Stimulated activated CD8-positive, alpha-beta memory T cell treated with anti-CD3 and anti-CD28 coated beads, Interleukin-2, amount 100 ng/mL, for 48 hours (primary cell): ENCODE data around the gene CNN1.

Source experiments
- DNase-seq, 2 donors: peaks; one replicate each; pipeline ENCODE4 v3.0.0-alpha.2; 2020; ENCODE audit warnings: low read depth in 2 of 2

Gene CNN1

GRCh38 chr19:11538232-11539036, at the start of gene CNN1:
CNN1 (plus strand) TSS chr19:11538851; CDS start chr19:11538928, 77 bp downstream.
- DNase-seq: no peak

- DNase-seq: no peak
Observed at GRCh38 chr19:11489378-11489777, 49.3 kb upstream of the CNN1 start.

- no peak for DNase-seq
Observed at GRCh38 chr19:11494634-11495285, 43.9 kb upstream of the CNN1 start.

- no peak for DNase-seq
Observed at GRCh38 chr19:11495481-11495880, 43.2 kb upstream of the CNN1 start.

- no peak for DNase-seq
Observed at GRCh38 chr19:11495885-11496284, 42.8 kb upstream of the CNN1 start.

- DNase-seq: peak; percentile 54 to 65
Observed at GRCh38 chr19:11496391-11497163, 42.1 kb upstream of the CNN1 start.

- no peak for DNase-seq
Observed at GRCh38 chr19:11499220-11499726, 39.4 kb upstream of the CNN1 start.

GRCh38 chr19:11499890-11500420, 38.7 kb upstream of the CNN1 start:
- DNase-seq: no peak

- no peak for DNase-seq
Observed at GRCh38 chr19:11504502-11505031, 34.1 kb upstream of the CNN1 start.

GRCh38 chr19:11505032-11505503, 33.6 kb upstream of the CNN1 start:
- DNase-seq: peak; percentile 97 to 98

- peak; percentile 87 to 90 for DNase-seq
Observed at GRCh38 chr19:11505504-11506100, 33.0 kb upstream of the CNN1 start, which contains the start of gene ZNF653. ZNF653 (minus strand) TSS chr19:11505839; CDS start chr19:11505786, 53 bp downstream.

GRCh38 chr19:11506101-11506555, 32.5 kb upstream of the CNN1 start:
- peak in 1 of 2 donors; percentile 20 for DNase-seq

- DNase-seq: no peak
Observed at GRCh38 chr19:11506967-11507366, 31.7 kb upstream of the CNN1 start.

GRCh38 chr19:11507370-11508078, 31.1 kb upstream of the CNN1 start:
- no peak for DNase-seq

- no peak for DNase-seq
Observed at GRCh38 chr19:11510444-11510843, 28.2 kb upstream of the CNN1 start.

- DNase-seq: no peak
Observed at GRCh38 chr19:11513946-11514345, 24.7 kb upstream of the CNN1 start.

GRCh38 chr19:11519138-11519537, 19.5 kb upstream of the CNN1 start:
- DNase-seq: no peak

GRCh38 chr19:11528551-11529341, 9.9 kb upstream of the CNN1 start, which contains the start of gene ECSIT:
ECSIT (minus strand) TSS chr19:11529134; CDS start chr19:11519170, 9,964 bp downstream.
- DNase-seq: peak; percentile 85 to 91

- peak in 1 of 2 donors; percentile 51 for DNase-seq
Observed at GRCh38 chr19:11530432-11530831, 8.2 kb upstream of the CNN1 start.
